ENCODE measurements around the gene MYH7. TPM values are rescaled to one million over a fixed set of nuclear protein-coding genes. Genes with fewer than 3 reads are reported as not detected.
A peak's percentile ranks its signal among the peaks of the same experiment; 100 is the strongest.

MYH7 gene
- total and polyA plus RNA-seq, 2 of the 4 experiments (the other 2 are of a cell fraction) = not detected

GRCh38 chr14:23469127-23469905 is 33.9 kb upstream of the MYH7 start, which contains the start of gene NGDN:
NGDN (plus strand) TSS chr14:23469703; CDS start chr14:23469716, 13 bp downstream.
- ATAC-seq (ENCODE audit: low read depth) (peak; percentile 98), DNase-seq (peak; percentile 100)
- CTCF ChIA-PET = no interaction called here
- no peak within 1 kb of the TSS for H2BK20ac ChIP-seq (ENCODE audit: low read depth, low read length)
- POLR2A ChIA-PET (ENCODE audit: unreplicated experiment) = interaction anchor here (0.5 to 0.7 kb wide), 2 partner anchors 60 to 109 kb away, joined by 3 read pairs; no protein-coding TSS in a partner anchor
- H3K18ac ChIP-seq (ENCODE audit: low read depth, low read length) = peak within 1 kb of the TSS; percentile 19
- no peak within 1 kb of the TSS for H3K23ac ChIP-seq (ENCODE audit: low read depth, low read length)
- peak within 1 kb of the TSS; percentile 69 for H3K27ac ChIP-seq (ENCODE audit: insufficient read depth, low read length)
- peak within 1 kb of the TSS; percentile 81 for H3K4me3 ChIP-seq (ENCODE audit: insufficient read depth, low read depth, low read length)
- peak within 1 kb of the TSS; percentile 57 for H4K91ac ChIP-seq (ENCODE audit: insufficient read depth, low read depth, low read length)
- peaks cover 3% of the 10 kb centered on the region for H3K36me3 ChIP-seq (ENCODE audit: control insufficient read depth, insufficient read depth, low read length)
- H3K14ac ChIP-seq (replicated peaks; ENCODE audit: low read depth, low read length) = peak within 1 kb of the TSS; percentile 95
- H3K4me2 ChIP-seq (ENCODE audit: low read depth, low read length) = peak within 1 kb of the TSS; percentile 67
- H3K79me1 ChIP-seq (ENCODE audit: low read depth in 1 of 2, low read length in 2 of 2) = peaks cover 12 to 19% of the 10 kb centered on the region in 2 experiments
- peak within 1 kb of the TSS; percentile 93 for H4K5ac ChIP-seq (ENCODE audit: low read depth, low read length)
- H2BK5ac ChIP-seq (ENCODE audit: low read depth, low read length, poor library complexity, severe bottlenecking) = peak within 1 kb of the TSS; percentile 51
- no peaks in the 10 kb centered on the region for H4K20me1 ChIP-seq (ENCODE audit: insufficient read depth, low read length)
- no peaks in the 10 kb centered on the region for H3K4me1 ChIP-seq (ENCODE audit: control insufficient read depth, insufficient read depth, low read length)
- peak within 1 kb of the TSS; percentile 98 for H2AFZ ChIP-seq (replicated peaks; ENCODE audit: low read length, poor library complexity)
- BruUV-seq (replicated peaks) = no TSS peak
- H3K9ac ChIP-seq (ENCODE audit: low read depth, low read length) = peak within 1 kb of the TSS; percentile 86
- H3K4ac ChIP-seq (ENCODE audit: low read depth, low read length) = peak within 1 kb of the TSS; percentile 88
- 6% methylated on average over 20 of the region's 41 CpGs; no CpG with 5 or more reads in 1 of the 2 experiments for WGBS, 2 experiments (ENCODE audit: extremely low coverage in 2 of 2, insufficient read length in 1 of 2)
- peak within 1 kb of the TSS; percentile 72 for H2BK120ac ChIP-seq (ENCODE audit: low read depth, low read length)
- intact Hi-C loops (cut with micrococcal nuclease) (loop anchor here (1.0 kb wide), 1 partner anchor 141 kb away; no protein-coding TSS in a partner anchor), dilution Hi-C loops (cut with HindIII; ENCODE audit: low sequenced_read_pairs, unreplicated experiment) (no loop called here), in situ Hi-C loops (cut with MboI; ENCODE audit: low sequenced_read_pairs) (loop anchor here (10.0 kb wide), 1 partner anchor 205 kb away; no protein-coding TSS in a partner anchor)
- no peak for TF ChIP-seq MAFK (IDR thresholded peaks at IDR 0.05; ENCODE audit: low read depth, low read length)
- TF ChIP-seq, protein P1, sequence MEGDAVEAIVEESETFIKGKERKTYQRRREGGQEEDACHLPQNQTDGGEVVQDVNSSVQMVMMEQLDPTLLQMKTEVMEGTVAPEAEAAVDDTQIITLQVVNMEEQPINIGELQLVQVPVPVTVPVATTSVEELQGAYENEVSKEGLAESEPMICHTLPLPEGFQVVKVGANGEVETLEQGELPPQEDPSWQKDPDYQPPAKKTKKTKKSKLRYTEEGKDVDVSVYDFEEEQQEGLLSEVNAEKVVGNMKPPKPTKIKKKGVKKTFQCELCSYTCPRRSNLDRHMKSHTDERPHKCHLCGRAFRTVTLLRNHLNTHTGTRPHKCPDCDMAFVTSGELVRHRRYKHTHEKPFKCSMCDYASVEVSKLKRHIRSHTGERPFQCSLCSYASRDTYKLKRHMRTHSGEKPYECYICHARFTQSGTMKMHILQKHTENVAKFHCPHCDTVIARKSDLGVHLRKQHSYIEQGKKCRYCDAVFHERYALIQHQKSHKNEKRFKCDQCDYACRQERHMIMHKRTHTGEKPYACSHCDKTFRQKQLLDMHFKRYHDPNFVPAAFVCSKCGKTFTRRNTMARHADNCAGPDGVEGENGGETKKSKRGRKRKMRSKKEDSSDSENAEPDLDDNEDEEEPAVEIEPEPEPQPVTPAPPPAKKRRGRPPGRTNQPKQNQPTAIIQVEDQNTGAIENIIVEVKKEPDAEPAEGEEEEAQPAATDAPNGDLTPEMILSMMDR (conservative IDR thresholded peaks at IDR 0.05; ENCODE audit: low read depth, low read length) = peak; percentile 83
- TF ChIP-seq RCOR1 (IDR thresholded peaks at IDR 0.05; ENCODE audit: insufficient replicate concordance, low read length) = no peak
- peak; percentile 79 for TF ChIP-seq CEBPB (IDR thresholded peaks at IDR 0.05; ENCODE audit: low read depth, low read length)
- TF ChIP-seq RFX5 (IDR thresholded peaks at IDR 0.05; ENCODE audit: low read depth, low read length) = peak; percentile 74; the same call in 1 of the 2 replicates
- TF ChIP-seq SMC3 (IDR thresholded peaks at IDR 0.05; ENCODE audit: low read depth, low read length) = peak; percentile 31
- TF ChIP-seq FOS (IDR thresholded peaks at IDR 0.05; ENCODE audit: low read depth, low read length) = peak; percentile 71; the same call in 1 of the 2 replicates
- no peak for TF ChIP-seq NFE2L2 (IDR thresholded peaks at IDR 0.05; ENCODE audit: low read depth, low read length)
- TF ChIP-seq BHLHE40 (IDR thresholded peaks at IDR 0.05; ENCODE audit: low read depth, low read length) = no peak
- 0 out of 2 replicates have a peak, but pooled peaks have one; percentile 24 for TF ChIP-seq MAZ (IDR thresholded peaks at IDR 0.05; ENCODE audit: borderline replicate concordance, low read depth, low read length)
- TF ChIP-seq MXI1 (IDR thresholded peaks at IDR 0.05; ENCODE audit: borderline replicate concordance, low read depth, low read length) = peak; percentile 35; the same call in 1 of the 2 replicates
- TF ChIP-seq POLR2A (IDR thresholded peaks at IDR 0.05; ENCODE audit: low read depth, low read length) = peak; percentile 90
- TF ChIP-seq RAD21 (IDR thresholded peaks at IDR 0.05; ENCODE audit: low read length) = peak; percentile 51
- no peaks in the 10 kb centered on the region for H3K27me3 ChIP-seq (ENCODE audit: control insufficient read depth, insufficient read depth, low read length)
- H3K56ac ChIP-seq (ENCODE audit: extremely low read depth, insufficient read depth, low read length) = peak within 1 kb of the TSS; percentile 77
- H3K9me1 ChIP-seq (ENCODE audit: insufficient read depth, low read length) = peaks cover 3% of the 10 kb centered on the region; the same call in 1 of the 2 replicates
- H2AK5ac ChIP-seq (ENCODE audit: low read depth, low read length) = peak within 1 kb of the TSS; percentile 68; the same call in 1 of the 2 replicates
- no peaks in the 10 kb centered on the region for H3K9me3 ChIP-seq (ENCODE audit: control insufficient read depth, insufficient read depth, low read length)
- H2BK15ac ChIP-seq (ENCODE audit: low read depth, low read length) = no peak within 1 kb of the TSS
- peak within 1 kb of the TSS; percentile 97 to 99 for H4K8ac ChIP-seq (ENCODE audit: low read depth in 2 of 2, low read length in 2 of 2)
- peak within 1 kb of the TSS; percentile 86 for H2AK9ac ChIP-seq (replicated peaks; ENCODE audit: low read depth, low read length, poor library complexity)
